Measurements from ENCODE around the gene SYNPO2. TPM values are rescaled to one million over a fixed set of nuclear protein-coding genes. Genes with fewer than 3 reads are reported as not detected.

SYNPO2 gene
- polyA plus RNA-seq, 1 donor = 162 TPM

Other genes with a start within 250 kb of the SYNPO2 start
- 27.0 TPM for gene METTL14, start 203.5 kb upstream of the SYNPO2 start, polyA plus RNA-seq (ENCODE audit: insufficient read length)
- 44.2 TPM for gene SEC24D, start 52.7 kb upstream of the SYNPO2 start, polyA plus RNA-seq (ENCODE audit: insufficient read length)
- gene MYOZ2, start 247.0 kb downstream of the SYNPO2 start, polyA plus RNA-seq (ENCODE audit: insufficient read length) = 322 TPM

All from forelimb muscle (tissue), 1 donor.